ENCODE results near the gene GPC2.

Gene GPC2

DNA sequence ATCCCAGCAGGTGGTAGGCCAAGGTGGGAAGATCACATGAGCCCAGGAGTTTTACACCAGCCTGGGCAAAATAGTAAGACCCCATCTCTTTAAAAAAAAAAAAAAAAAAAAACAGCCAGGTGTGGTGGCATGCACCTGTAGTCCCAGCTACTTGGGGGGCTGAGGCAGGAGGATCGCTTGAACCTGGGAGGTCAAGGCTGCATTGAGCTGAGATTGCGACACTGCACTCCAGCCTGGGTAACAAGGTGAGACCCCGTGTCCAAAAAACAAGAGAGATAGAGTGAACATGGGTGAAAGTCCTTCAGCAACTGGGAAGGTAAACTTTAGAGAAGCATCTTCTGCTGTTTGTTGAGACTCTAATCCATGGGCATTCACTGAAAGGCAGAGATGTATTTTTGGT, 34.7 kb downstream of the GPC2 start:
- H3K79me2 ChIP-seq (ENCODE audit: low read length) = no peaks in the 10 kb centered on the region
- H3K9me3 ChIP-seq (replicated peaks; ENCODE audit: insufficient read depth, low read length) = no peaks in the 10 kb centered on the region
- no peaks in the 10 kb centered on the region for H3K36me3 ChIP-seq (replicated peaks; ENCODE audit: insufficient read depth, low read length)
- no peaks in the 10 kb centered on the region for H4K20me1 ChIP-seq (ENCODE audit: insufficient read depth, low read length)
- H3K4me2 ChIP-seq (ENCODE audit: low read depth, low read length) = no peak overlapping the region
- peaks cover 3% of the 10 kb centered on the region; the same call in 1 of the 2 replicates for H3K4me1 ChIP-seq (ENCODE audit: low read length)
- H3K9ac ChIP-seq (ENCODE audit: low read length) = no peak overlapping the region
- H3F3A ChIP-seq (ENCODE audit: insufficient read depth, low read length) = no peaks in the 10 kb centered on the region
- H2AFZ ChIP-seq (ENCODE audit: low read length) = no peak overlapping the region
- no peak for DNase-seq
- TF ChIP-seq CTCF (IDR thresholded peaks at IDR 0.05; ENCODE audit: low read length) = no peak
- no peak for TF ChIP-seq EZH2phosphoT487 (IDR thresholded peaks at IDR 0.05; ENCODE audit: low read length)
- no peak for TF ChIP-seq EZH2 (optimal IDR thresholded peaks at IDR 0.05; ENCODE audit: low read depth, low read length)
- H3K9me2 ChIP-seq (replicated peaks; ENCODE audit: insufficient read depth, low read length) = no peaks in the 10 kb centered on the region
- no peaks in the 10 kb centered on the region for H3K27me3 ChIP-seq (replicated peaks; ENCODE audit: insufficient read depth, low read length)
- H3K27ac ChIP-seq (ENCODE audit: low read length) = no peak overlapping the region
- no peak overlapping the region for H3K4me3 ChIP-seq (ENCODE audit: low read length)

GRCh38 chr7:100141555-100141949, 35.6 kb downstream of the GPC2 start:
- H2AFZ ChIP-seq (ENCODE audit: low read length) = 0 out of 2 replicates have a peak overlapping the region, but pooled peaks have one; percentile 34
- no peaks in the 10 kb centered on the region for H3K79me2 ChIP-seq (ENCODE audit: low read length)
- no peak overlapping the region for H3K9ac ChIP-seq (ENCODE audit: low read length)
- H3K4me2 ChIP-seq (ENCODE audit: low read depth, low read length) = no peak overlapping the region
- H3K27me3 ChIP-seq (replicated peaks; ENCODE audit: insufficient read depth, low read length) = no peaks in the 10 kb centered on the region
- H3K4me1 ChIP-seq (ENCODE audit: low read length) = peaks cover 3% of the 10 kb centered on the region; the same call in 1 of the 2 replicates
- no peak overlapping the region for H3K4me3 ChIP-seq (ENCODE audit: low read length)
- H3K36me3 ChIP-seq (replicated peaks; ENCODE audit: insufficient read depth, low read length) = no peaks in the 10 kb centered on the region
- no peaks in the 10 kb centered on the region for H3F3A ChIP-seq (ENCODE audit: insufficient read depth, low read length)
- H3K9me2 ChIP-seq (replicated peaks; ENCODE audit: insufficient read depth, low read length) = no peaks in the 10 kb centered on the region
- H4K20me1 ChIP-seq (ENCODE audit: insufficient read depth, low read length) = no peaks in the 10 kb centered on the region
- H3K27ac ChIP-seq (ENCODE audit: low read length) = no peak overlapping the region
- no peak for TF ChIP-seq EZH2 (optimal IDR thresholded peaks at IDR 0.05; ENCODE audit: low read depth, low read length)
- TF ChIP-seq CTCF (IDR thresholded peaks at IDR 0.05; ENCODE audit: low read length) = no peak
- no peak for TF ChIP-seq EZH2phosphoT487 (IDR thresholded peaks at IDR 0.05; ENCODE audit: low read length)
- H3K9me3 ChIP-seq (replicated peaks; ENCODE audit: insufficient read depth, low read length) = no peaks in the 10 kb centered on the region
- DNase-seq = no peak

DNA sequence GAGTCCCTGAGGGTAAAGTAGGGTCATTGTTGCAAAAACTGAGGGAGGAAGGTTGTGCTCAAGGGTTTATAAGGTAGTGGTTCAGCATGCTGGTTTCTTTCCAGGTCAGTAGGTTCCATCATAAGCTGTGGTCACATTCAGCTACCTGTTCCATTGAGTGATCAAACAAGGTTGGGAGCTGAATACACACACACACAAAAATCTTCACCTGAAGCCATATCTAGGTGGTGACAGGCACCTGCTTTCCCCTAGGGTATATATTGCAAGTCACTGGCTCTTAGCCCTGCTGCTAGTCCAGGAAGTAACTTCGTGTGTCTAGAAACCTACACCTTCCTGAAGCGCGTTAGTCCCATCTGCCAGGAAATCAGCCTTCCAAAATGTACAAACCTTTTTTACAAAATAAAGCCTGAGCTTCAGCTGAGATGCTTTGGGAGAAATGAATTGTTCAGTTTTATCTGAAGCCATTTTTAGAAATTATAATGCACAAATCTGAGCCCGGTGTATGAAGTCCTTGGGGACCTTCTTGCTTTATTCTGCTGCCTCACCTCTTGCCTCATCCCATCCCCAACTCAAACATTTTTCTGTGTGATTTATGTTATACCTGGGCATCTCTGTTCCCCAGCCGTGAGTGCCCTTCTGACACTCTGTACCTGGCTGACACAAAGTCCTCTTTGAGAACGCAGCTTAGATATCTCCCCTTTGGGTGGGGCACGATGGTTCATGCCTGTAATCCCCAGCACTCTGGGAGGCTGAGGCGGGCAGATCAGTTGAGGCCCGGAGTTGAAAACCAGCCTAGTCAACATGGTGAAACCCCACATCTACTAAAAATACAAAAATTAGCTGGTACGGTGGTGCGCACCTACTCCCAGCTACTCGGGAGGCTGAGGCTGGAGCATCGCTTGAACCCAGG, 39.1 kb downstream of the GPC2 start:
- H3K79me2 ChIP-seq (ENCODE audit: low read length) = no peaks in the 10 kb centered on the region
- H3K27me3 ChIP-seq (replicated peaks; ENCODE audit: insufficient read depth, low read length) = no peaks in the 10 kb centered on the region
- no peak overlapping the region for H3K27ac ChIP-seq (ENCODE audit: low read length)
- H3K4me3 ChIP-seq (ENCODE audit: low read length) = no peak overlapping the region
- TF ChIP-seq CTCF (IDR thresholded peaks at IDR 0.05; ENCODE audit: low read length) (no peak), EZH2 (optimal IDR thresholded peaks at IDR 0.05; ENCODE audit: low read depth, low read length) (no peak), EZH2phosphoT487 (IDR thresholded peaks at IDR 0.05; ENCODE audit: low read length) (no peak)
- H4K20me1 ChIP-seq (ENCODE audit: insufficient read depth, low read length) = no peaks in the 10 kb centered on the region
- no peak overlapping the region for H3K4me2 ChIP-seq (ENCODE audit: low read depth, low read length)
- no peak overlapping the region for H3K9ac ChIP-seq (ENCODE audit: low read length)
- H2AFZ ChIP-seq (ENCODE audit: low read length) = no peak overlapping the region
- no peaks in the 10 kb centered on the region for H3F3A ChIP-seq (ENCODE audit: insufficient read depth, low read length)
- no peaks in the 10 kb centered on the region for H3K36me3 ChIP-seq (replicated peaks; ENCODE audit: insufficient read depth, low read length)
- peaks cover 3% of the 10 kb centered on the region; the same call in 1 of the 2 replicates for H3K4me1 ChIP-seq (ENCODE audit: low read length)
- H3K9me3 ChIP-seq (replicated peaks; ENCODE audit: insufficient read depth, low read length) = no peaks in the 10 kb centered on the region
- no peak for DNase-seq
- H3K9me2 ChIP-seq (replicated peaks; ENCODE audit: insufficient read depth, low read length) = no peaks in the 10 kb centered on the region
